GM23338 (cell line): Measurements from ENCODE around the gene FEV. TPM values are rescaled to one million over a fixed set of nuclear protein-coding genes. Genes with fewer than 3 reads are reported as not detected.
A peak's percentile ranks its signal among the peaks of the same experiment; 100 is the strongest.

Experiments
- ATAC-seq: fragments of 200-7000 bp; cut with Tn5 transposase; 3 replicates; pipeline ENCODE4 v1.9.1; 2020
- DNase-seq: peaks from one replicate; pipeline ENCODE4 v3.0.0-alpha.2; 2015; ENCODE audit warnings: low spot score
- H2AFZ ChIP-seq: fragments of 200-600 bp; sonication (generic); 2 replicates; pipeline ENCODE4 v1.8.0; 2016; ENCODE audit warnings: antibody characterized with exemption, mild to moderate bottlenecking, moderate library complexity
- H3F3A ChIP-seq: fragments of 200-600 bp; sonication (generic); replicated peaks from 2 replicates; pipeline ENCODE4 v1.8.0; 2017; ENCODE audit warnings: antibody characterized with exemption, mixed run types, low read depth
- H3K27ac ChIP-seq: fragments of 200-600 bp; sonication (generic); 2 replicates; pipeline ENCODE4 v1.6.1; 2016; ENCODE audit warnings: low read depth
- H3K27me3 ChIP-seq: fragments of 200-600 bp; sonication (generic); 2 replicates; pipeline ENCODE4 v1.8.0; 2016; ENCODE audit warnings: mild to moderate bottlenecking, mixed run types, moderate library complexity; ENCODE audit not compliant: insufficient read depth
- H3K36me3 ChIP-seq: fragments of 200-600 bp; sonication (generic); 2 replicates; pipeline ENCODE4 v1.8.0; 2016; ENCODE audit warnings: mild to moderate bottlenecking; ENCODE audit not compliant: insufficient read depth
- H3K4me1 ChIP-seq: fragments of 200-600 bp; sonication (generic); 2 replicates; pipeline ENCODE4 v1.8.0; 2016; ENCODE audit warnings: mild to moderate bottlenecking, moderate library complexity; ENCODE audit not compliant: insufficient read depth
- H3K4me2 ChIP-seq: fragments of 200-600 bp; sonication (generic); 2 replicates; pipeline ENCODE4 v1.7.1; 2017; ENCODE audit warnings: mixed run types
- H3K4me3 ChIP-seq: fragments of 200-600 bp; sonication (generic); 2 replicates; pipeline ENCODE4 v1.6.1; 2016; ENCODE audit warnings: mixed run types
- H3K79me2 ChIP-seq: fragments of 200-600 bp; sonication (generic); replicated peaks from 2 replicates; pipeline ENCODE4 v1.8.0; 2017; ENCODE audit warnings: mild to moderate bottlenecking; ENCODE audit not compliant: insufficient read depth
- H3K9me2 ChIP-seq: fragments of 200-600 bp; sonication (generic); 2 replicates; pipeline ENCODE4 v1.8.0; 2017; ENCODE audit not compliant: insufficient read depth
- H4K20me1 ChIP-seq: fragments of 200-600 bp; sonication (generic); replicated peaks from 2 replicates; pipeline ENCODE4 v1.8.0; 2017; ENCODE audit warnings: mild to moderate bottlenecking; ENCODE audit not compliant: insufficient read depth
- H3K27ac Mint-ChIP-seq: 2 replicates; pipeline ENCODE4 v1.8.0; 2020; ENCODE audit warnings: inconsistent platforms, mild to moderate bottlenecking, moderate library complexity, mixed read lengths
- H3K27me3 Mint-ChIP-seq: 3 replicates; pipeline ENCODE4 v1.8.0; 2022; ENCODE audit warnings: low read depth, mild to moderate bottlenecking, moderate library complexity, mixed read lengths, inconsistent platforms; ENCODE audit not compliant: insufficient read depth, poor library complexity
- H3K36me3 Mint-ChIP-seq: 3 replicates; pipeline ENCODE4 v1.8.0; 2021; ENCODE audit warnings: low read depth, mild to moderate bottlenecking, inconsistent platforms, moderate library complexity, mixed read lengths
- H3K4me1 Mint-ChIP-seq: 3 replicates; pipeline ENCODE4 v1.8.0; 2020; ENCODE audit warnings: mild to moderate bottlenecking, inconsistent platforms, mixed read lengths
- H3K4me3 Mint-ChIP-seq: 3 replicates; pipeline ENCODE4 v1.8.0; 2021; ENCODE audit warnings: moderate library complexity, mild to moderate bottlenecking, inconsistent platforms, mixed read lengths
- H3K9me3 Mint-ChIP-seq: 3 replicates; pipeline ENCODE4 v1.8.0; 2020; ENCODE audit warnings: moderate library complexity, mild to moderate bottlenecking, inconsistent platforms, mixed read lengths
- ETS1 ChIP-seq: IDR thresholded peaks from 2 replicates; pipeline ENCODE4 v1.6.1; 2016; ENCODE audit warnings: antibody characterized with exemption
- EZH2 ChIP-seq: fragments of 200-600 bp; sonication (generic); IDR thresholded peaks from one replicate; pipeline ENCODE4 v1.8.0; 2017; ENCODE audit warnings: antibody characterized with exemption, mild to moderate bottlenecking, low read depth; ENCODE audit not compliant: unreplicated experiment
- EZH2phosphoT487 ChIP-seq: fragments of 200-600 bp; sonication (generic); IDR thresholded peaks from one replicate; pipeline ENCODE4 v1.8.1; 2018; ENCODE audit warnings: antibody characterized with exemption; ENCODE audit not compliant: unreplicated experiment
- POLR2AphosphoS5 ChIP-seq: IDR thresholded peaks from 2 replicates; pipeline ENCODE4 v1.6.1; 2016; ENCODE audit warnings: antibody characterized with exemption, low read depth
- ZNF114 ChIP-seq: fragments of 250-450 bp; sonication (Bioruptor Pico); IDR thresholded peaks from 2 replicates; pipeline ENCODE4 v1.5.0; 2020; ENCODE audit warnings: mild to moderate bottlenecking, moderate library complexity
- polyA plus RNA-seq: library from polyadenylated mRNA; unstranded; fragments of >200 nt; fragmentation: Nextera tagmentation; extraction: Ambion mirVana; gene quantifications from 2 replicates; pipeline ENCODE4 v1.2.1, GENCODE V29; 2016
- total RNA-seq: library from RNA; depleted of rRNA; stranded (reverse); fragments of >200 nt; shearing (Covaris generic); gene quantifications from 2 replicates; pipeline ENCODE4 v1.2.3, GENCODE V29; 2014
- TF ChIP-seq, protein P1 (sequence below), 2 experiments: fragments of 200-600 bp in 1 of 2; sonication (generic) in 1 of 2; conservative IDR thresholded peaks; 2 replicates each; pipeline versions ENCODE4 v1.5.1 to v1.6.1; 2016 to 2017; ENCODE audit warnings: antibody characterized with exemption in 2 of 2, low read depth in 2 of 2, mild to moderate bottlenecking in 2 of 2, moderate library complexity in 1 of 2

The FEV gene
- total and polyA plus RNA-seq, 2 experiments from 2014 or later: not detected

- Mint-ChIP-seq H3K4me3 (peak overlapping the region; percentile 48), H3K27ac (no peak overlapping the region), H3K4me1 (peaks cover 17% of the 10 kb centered on the region), H3K9me3 (no peaks in the 10 kb centered on the region; the same call in 2 of the 3 replicates), H3K36me3 (no peaks in the 10 kb centered on the region; the same call in 2 of the 3 replicates), H3K27me3 (peaks cover 75% of the 10 kb centered on the region)
- Histone ChIP-seq H4K20me1 (peaks cover 8% of the 10 kb centered on the region), H3K36me3 (no peaks in the 10 kb centered on the region), H3K27ac (no peak overlapping the region), H3K4me2 (peak overlapping the region; percentile 72), H3K4me1 (peaks cover 28% of the 10 kb centered on the region; the same call in 1 of the 2 replicates), H3F3A (0 out of 2 replicates have a peak, but pooled peaks cover 4% of the 10 kb centered on the region), H3K9me2 (no peaks in the 10 kb centered on the region), H2AFZ (peak overlapping the region; percentile 84; the same call in 1 of the 2 replicates), H3K79me2 (no peaks in the 10 kb centered on the region), H3K4me3 (peak overlapping the region; percentile 50), H3K27me3 (peaks cover 98% of the 10 kb centered on the region)
- TF ChIP-seq, protein P1, sequence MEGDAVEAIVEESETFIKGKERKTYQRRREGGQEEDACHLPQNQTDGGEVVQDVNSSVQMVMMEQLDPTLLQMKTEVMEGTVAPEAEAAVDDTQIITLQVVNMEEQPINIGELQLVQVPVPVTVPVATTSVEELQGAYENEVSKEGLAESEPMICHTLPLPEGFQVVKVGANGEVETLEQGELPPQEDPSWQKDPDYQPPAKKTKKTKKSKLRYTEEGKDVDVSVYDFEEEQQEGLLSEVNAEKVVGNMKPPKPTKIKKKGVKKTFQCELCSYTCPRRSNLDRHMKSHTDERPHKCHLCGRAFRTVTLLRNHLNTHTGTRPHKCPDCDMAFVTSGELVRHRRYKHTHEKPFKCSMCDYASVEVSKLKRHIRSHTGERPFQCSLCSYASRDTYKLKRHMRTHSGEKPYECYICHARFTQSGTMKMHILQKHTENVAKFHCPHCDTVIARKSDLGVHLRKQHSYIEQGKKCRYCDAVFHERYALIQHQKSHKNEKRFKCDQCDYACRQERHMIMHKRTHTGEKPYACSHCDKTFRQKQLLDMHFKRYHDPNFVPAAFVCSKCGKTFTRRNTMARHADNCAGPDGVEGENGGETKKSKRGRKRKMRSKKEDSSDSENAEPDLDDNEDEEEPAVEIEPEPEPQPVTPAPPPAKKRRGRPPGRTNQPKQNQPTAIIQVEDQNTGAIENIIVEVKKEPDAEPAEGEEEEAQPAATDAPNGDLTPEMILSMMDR (conservative IDR thresholded peaks at IDR 0.05; ENCODE audit: low read depth in 2 of 2): peak; percentile 97 to 98
- TF ChIP-seq ETS1: no peak
- TF ChIP-seq EZH2phosphoT487: peak; percentile 67
- TF ChIP-seq POLR2AphosphoS5: no peak
- peak; percentile 80 for TF ChIP-seq EZH2
- peak; percentile 95 for DNase-seq
- ATAC-seq: peak; percentile 74
Measured at GRCh38 chr2:218979846-218980734, 4.9 kb downstream of the FEV start.

DNA sequence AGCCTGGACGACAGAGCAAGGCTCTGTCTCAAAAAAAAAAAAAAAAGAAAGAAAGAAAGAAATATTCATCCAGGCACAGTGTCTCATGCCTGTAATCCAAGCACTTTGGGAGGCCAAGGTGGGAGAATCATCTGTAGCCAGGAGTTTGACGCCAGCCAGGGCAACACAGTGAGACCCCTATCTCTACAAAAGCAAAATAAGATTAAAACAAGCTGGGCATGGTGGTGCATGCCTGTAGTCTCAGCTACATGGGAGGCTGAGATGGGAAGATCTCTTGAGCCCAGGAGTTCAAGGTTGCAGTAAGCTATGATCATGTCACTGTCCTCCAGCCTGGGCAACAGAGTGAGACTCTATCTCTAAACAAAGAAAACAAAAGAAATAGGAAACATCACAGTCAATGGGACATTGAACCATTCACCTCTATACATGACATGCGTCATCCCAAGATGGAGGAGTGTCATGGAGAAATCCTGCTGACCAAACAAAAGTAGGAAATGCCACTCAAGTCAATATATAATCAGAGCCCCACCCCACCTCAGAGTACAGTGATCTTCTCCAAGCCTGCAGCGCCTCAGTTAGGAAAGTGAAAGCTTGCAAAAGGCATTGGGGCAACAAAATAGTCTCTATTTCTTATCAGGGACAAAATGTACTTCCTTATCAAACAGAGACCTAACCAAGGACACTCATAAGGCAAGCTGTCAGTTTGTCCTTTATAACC is 9.8 kb downstream of the FEV start:
- no peak overlapping the region for H3K4me2 ChIP-seq
- no peak overlapping the region for H3K4me3 Mint-ChIP-seq
- H3K36me3 ChIP-seq: no peaks in the 10 kb centered on the region
- TF ChIP-seq ZNF114 (CRISPR knock-in tag): no peak
- TF ChIP-seq, protein P1 (conservative IDR thresholded peaks at IDR 0.05; ENCODE audit: low read depth in 2 of 2): peak in 1 of 2 experiments; percentile 16; a peak in 1 of 4 replicates
- no peaks in the 10 kb centered on the region for H3K9me3 Mint-ChIP-seq
- no peak overlapping the region for H2AFZ ChIP-seq
- H3K27me3 ChIP-seq: peaks cover 86% of the 10 kb centered on the region
- H3K4me1 Mint-ChIP-seq: no peaks in the 10 kb centered on the region; the same call in 2 of the 3 replicates
- no peak for DNase-seq
- no peak overlapping the region for H3K27ac ChIP-seq
- no peak overlapping the region for H3K27ac Mint-ChIP-seq
- peaks cover 6% of the 10 kb centered on the region; the same call in 1 of the 2 replicates for H3K4me1 ChIP-seq
- H3K4me3 ChIP-seq: no peak overlapping the region
- no peaks in the 10 kb centered on the region; the same call in 1 of the 2 replicates for H4K20me1 ChIP-seq
- no peaks in the 10 kb centered on the region for H3K36me3 Mint-ChIP-seq
- ATAC-seq: no peak
- H3K27me3 Mint-ChIP-seq: peaks cover 42% of the 10 kb centered on the region
- no peaks in the 10 kb centered on the region for H3K79me2 ChIP-seq
- H3K9me2 ChIP-seq: no peaks in the 10 kb centered on the region
- no peaks in the 10 kb centered on the region for H3F3A ChIP-seq
